GM21786 (cell line): ENCODE data around the gene A1BG.
"Not testable (repeated sequence)": the region's sequence is repeated elsewhere in the genome, so short reads cannot be mapped to it uniquely, and the experiment has no call there.

Experiments
- ATAC-seq: cut with Tn5 transposase; IDR thresholded peaks from one replicate; pipeline ENCODE4 v1.9.1; 2021; ENCODE audit not compliant: unreplicated experiment

The A1BG gene

DNA sequence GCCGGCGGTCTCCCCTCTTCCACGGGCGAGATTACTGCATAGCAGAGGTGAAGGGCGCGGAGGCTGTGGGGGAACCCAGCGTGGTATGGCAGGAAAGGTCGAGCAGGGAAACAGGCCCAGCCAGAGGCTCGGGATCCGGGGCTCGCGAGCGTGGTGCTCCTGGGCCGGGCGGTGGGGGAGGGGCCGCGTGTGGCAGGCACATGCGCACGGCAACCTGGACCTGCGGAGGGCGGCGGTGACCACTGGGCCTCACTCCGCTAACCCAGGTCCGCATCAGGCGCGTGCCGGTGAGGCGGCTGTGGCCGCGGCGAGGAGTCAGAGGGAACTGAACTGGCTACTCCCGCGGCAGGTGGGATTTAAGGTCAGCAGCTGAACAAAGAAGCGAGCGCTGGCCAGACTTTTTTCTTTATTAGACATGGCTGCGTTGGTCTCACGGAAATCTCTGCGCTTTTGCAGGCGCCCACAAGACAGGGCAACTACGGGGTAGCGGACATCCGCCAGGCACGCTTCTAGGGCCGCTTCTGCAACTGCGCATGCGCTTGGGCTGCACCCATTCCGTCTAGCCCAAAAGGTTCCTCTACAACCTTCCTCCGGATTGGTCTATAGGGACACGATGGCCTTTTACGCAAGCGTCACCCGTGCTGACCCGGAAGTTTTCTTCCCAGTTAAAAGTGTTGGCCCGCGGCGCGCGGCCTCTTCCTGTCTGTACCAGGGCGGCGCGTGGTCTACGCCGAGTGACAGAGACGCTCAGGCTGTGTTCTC, 33.5 kb upstream of the A1BG start, which contains the start of gene RPS5:
Gene RPS5 (plus strand): TSS at position 694 of the 762 bp plus-strand sequence. CDS start 869 bp downstream, outside the sequence.
- peak; percentile 92 for ATAC-seq

DNA sequence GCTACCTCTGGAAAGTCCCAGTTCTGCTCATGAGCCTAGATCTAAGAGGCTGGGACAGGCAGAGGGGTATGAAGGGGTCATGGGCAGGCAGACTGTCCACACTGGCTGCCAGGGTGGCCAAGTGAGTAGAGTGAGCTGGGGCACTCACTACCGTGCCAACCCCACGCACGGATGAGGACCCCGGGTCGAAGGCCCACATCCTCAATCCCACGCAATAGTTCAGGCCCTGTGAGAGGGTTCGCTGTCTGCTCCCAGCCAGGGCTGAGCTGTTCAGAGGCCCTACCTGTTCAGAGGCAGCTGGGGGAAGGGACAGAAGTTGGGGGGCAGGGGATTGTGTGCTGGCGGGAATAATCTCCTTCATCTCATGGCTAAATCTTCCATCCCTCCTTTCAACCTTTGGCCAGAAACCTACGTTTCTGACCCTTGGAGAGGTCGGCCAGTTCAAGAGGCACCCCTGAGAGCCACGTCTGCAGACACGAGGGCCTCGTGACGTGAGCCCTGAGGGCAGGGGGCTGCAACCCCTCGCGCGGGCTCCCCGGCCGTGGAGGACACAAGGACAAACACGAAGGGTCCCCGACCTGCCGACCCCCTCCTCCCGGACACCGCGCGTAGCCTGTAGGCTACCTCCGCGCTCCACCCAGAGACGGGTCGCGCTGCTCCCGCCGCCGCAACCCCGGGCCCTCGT, 32.7 kb upstream of the A1BG start:
- no peak for ATAC-seq

DNA sequence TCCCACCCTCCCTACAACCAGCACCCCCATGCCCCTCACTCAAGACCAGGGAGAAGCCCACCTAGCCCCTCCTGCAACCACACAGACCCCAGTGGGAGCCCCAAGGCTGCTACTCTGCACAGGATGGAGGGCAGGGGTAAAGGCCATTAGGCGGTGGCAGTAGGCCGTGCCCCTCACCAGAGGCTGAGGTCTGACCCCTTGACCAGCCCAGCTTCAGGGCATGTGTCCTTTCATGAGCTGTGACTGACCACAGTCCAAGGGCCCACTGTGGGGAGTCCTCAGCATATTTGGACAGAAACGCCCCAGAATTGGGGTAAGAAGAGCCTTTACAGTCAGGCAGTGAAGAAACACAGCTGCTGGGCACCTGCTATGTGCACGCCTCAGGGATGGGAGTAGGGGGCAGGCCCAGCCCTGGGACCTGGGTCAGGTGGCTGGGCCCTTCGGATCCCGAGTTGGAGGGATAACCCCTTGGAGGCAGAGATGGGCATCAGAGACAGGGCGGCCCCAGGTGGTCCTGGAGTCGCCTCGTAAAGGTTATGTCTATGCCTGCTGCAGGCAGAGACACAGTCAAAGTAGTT, 32.1 kb upstream of the A1BG start:
- ATAC-seq: no peak

DNA sequence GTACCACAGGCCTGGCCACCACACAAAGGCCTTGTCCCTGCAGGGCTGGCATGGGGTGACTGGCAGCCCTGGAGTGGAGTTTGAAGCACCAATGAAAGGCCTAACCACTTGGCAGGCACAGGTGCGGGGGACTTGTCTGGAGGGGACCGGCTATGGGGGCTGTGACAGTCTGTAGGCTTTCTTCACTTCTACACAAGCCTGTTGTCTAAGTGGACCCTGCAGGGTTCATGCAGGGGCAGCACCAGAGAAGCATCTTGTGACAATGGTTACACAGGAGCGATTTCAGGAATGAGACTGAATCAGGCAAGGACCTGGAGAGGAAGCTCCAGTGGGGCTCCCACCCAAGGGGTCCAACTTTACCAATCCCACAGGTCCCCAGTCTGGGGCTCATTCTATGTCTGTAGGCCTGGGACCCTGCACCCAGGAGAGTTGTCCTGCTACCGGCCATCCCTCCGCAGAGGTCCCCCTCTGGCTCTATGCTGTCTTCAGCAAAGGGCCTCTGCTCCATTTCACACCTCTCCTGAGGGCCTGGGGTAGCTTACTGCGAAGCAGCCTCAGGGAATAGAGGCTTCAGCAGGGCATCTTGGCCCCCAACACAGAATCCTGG, 29.8 kb upstream of the A1BG start:
- ATAC-seq: no peak

DNA sequence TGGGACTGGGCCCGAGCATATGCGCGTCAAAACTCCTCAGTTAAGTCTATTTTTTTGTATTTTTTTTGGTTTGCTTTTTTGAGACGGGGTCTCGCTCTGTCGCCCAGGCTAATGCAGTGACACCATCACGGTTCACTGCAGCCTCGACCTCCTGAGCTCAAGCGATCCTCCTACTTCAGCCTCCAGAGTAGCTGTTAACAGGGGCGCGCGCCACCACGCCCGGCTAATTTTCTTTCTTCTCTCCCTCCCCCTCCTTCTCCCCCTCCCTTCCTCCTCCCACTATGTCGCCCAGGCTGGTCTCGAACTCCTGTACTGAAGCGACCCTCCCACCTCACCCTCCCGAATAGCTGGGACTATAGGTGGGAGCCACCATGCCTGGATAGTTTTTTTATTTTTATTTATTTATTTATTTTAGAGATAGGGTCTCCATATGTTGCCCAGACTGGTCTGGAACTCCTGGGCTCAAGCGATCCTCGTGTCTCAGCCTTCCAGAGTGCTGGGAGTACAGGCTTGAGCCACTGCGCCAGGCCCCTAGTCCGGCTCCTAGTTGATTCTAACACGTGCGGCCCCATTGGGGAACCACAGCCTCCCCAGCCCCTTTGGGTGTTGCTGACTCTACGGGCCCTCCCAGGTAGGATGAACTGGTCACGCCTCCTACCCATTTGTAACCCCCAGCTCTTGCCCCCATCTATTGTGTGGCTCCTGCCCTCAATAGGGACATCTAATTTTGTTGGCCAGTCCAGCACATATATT, 28.3 kb upstream of the A1BG start:
- no peak for ATAC-seq

DNA sequence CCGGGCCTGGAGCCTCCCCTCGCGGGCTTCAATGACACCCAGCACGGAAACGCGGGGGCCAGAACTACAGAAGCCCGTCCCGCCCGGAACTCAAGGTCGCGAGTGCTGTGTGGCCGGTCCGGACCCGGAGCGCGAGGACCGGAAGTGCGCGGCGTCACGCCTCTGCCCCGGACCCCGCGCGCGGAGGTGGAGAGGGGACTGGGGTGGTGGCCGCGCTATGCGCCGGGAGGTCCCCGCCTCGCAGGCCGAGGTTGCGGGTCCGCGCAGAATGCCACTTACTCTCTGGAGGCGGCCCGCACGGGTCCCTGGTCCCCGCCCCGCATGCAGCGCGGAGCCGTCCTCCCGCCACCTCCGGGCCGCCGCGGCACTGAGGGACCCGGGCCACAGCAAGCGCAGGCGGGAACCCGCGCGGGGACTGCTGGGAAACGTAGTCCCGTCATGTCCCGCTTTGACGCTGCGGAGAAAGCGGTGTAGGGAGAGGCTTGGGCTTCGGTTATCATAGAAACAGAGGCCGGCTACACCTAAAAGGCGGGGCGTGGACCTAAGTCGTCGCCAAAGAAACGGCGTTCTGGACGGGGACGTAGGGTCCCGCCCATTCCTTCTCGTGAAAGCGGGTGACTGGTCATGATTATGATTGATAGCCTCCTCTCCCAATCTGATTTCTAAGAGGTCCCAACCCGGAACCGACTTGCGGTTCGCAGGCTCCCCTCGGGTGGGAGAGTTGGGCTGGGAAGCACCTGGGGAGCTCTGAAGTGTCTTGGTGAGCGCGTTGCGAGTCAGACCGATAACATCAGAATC, 27.6 kb upstream of the A1BG start, which contains the start of gene ZNF837:
Gene ZNF837 (minus strand): TSS at position 369 of the 798 bp plus-strand sequence. CDS start 11,698 bp downstream, outside the sequence.
- ATAC-seq: peak; percentile 84

DNA sequence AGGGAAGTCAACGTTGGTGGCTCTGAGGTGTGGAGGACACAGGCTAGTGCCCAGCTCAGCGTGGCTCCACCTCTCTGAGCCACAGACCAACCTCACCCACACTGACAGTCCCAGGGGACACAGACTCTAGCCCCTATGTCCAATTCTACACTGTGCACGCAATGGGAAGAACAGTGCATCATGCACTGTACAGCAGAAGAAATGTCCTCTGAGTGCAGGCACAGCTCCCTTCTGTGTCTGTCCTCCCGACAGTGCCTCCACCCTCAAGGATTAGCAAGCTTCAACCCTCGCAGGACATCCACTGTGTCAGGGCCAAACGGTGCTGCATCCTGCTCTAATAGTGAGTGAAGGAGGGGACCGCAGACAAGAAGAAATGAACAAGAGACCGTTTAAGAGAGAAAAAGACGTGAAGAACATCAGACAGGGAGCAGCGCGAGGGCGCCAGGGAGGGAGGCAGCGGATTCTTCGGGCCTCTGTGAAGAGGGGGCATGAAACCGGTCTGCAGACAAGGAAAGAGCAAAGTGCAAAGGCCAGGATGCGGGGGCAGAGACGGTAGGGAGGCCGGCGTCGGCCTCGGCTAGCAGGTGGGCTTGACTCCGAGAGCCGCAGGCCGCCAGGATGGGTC, 26.9 kb upstream of the A1BG start:
- no peak for ATAC-seq

DNA sequence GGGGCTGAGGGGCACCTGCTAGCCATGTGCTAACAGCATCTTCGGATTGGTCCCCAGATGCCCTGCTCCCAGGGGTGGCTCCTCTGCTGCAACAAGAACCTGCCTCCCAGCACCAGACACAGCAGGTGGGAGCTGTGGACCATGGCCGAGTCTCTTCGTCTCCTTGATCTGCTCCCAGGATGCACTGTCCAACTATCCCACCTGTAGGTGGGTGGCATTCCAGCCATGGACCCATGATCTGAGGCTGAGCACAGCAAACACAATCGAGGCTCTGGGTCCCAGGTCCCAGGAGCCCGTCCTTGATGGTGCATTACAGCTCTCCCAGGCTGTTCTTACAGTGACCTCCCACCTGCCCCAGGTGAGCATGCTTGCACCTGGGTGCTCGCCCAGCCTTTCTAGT, 26.0 kb upstream of the A1BG start:
- ATAC-seq: no peak

DNA sequence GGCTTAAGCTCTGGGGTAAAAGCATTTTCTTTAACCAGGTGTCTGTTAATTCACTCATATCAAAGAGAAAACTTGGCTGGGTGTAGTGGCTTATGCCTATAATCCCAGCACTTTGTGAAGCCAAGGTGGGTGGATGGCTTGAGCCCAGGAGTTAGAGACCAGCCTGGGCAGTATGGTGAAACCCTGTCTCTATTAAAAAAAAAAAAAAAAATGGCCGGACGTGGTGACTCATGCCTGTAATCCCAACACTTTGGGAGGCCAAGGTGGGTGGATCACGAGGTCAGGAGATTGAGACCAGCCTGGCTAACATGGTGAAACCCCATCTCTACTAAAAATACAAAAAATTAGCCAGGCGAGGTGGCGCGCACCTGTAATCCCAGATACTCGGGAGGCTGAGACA, 23.4 kb upstream of the A1BG start:
- not testable (repeated sequence) for ATAC-seq

DNA sequence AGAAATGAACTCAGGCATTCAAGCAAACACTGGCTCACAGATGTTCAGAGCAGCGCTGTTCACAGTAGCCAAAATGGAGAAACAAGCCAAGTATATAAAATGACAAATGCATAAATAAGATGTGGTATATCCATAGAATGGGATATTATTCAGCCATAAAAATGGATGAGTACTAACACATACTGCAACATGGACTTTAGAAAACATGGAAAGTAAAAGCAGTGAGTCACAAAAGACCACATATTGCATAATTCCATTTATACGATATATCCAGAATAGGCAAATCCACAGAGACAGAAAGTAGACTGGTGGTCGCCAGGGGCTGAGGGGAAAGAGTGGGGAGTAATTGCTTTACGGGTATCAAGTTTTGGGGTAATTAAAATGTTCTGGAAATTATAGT, 20.9 kb upstream of the A1BG start:
- ATAC-seq: no peak

DNA sequence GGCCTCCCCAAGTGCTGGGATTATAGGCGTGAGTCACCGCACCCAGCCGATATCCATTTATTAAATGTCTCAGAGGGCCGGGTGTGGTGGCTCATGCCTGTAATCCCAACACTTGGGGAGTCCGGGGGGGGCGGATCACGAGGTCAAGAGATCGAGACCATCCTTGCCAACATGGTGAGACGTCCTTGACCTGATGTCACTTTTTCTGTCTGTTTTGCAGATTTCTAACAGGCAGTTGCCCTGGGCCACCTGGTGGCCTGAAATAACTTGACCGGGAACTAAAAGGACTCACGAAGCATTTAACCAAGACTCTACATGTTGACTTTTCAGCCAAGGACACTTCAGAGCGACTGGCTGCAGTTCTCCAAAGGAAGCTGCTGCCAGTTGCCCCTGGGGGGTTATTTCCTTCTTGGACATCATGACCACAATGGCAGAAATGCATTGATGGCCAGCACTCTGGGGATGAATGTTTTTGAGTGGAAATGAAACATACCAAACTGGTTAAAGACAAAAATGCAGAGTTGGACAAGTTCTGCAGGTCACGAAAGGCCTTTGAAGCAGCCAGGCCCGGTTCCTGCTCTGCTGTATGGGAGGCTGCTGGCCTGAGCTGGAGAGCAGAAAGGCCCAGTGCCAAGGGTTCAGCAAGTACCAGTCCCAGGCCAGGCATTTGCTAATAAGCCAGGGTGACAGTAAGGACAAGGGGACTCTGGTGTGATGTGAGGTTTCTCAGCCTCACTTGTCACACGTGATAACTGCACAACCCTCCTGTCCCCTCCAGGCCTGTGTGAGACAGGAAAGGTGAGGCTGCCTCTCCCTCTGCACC, 19.2 kb upstream of the A1BG start:
- no peak for ATAC-seq

DNA sequence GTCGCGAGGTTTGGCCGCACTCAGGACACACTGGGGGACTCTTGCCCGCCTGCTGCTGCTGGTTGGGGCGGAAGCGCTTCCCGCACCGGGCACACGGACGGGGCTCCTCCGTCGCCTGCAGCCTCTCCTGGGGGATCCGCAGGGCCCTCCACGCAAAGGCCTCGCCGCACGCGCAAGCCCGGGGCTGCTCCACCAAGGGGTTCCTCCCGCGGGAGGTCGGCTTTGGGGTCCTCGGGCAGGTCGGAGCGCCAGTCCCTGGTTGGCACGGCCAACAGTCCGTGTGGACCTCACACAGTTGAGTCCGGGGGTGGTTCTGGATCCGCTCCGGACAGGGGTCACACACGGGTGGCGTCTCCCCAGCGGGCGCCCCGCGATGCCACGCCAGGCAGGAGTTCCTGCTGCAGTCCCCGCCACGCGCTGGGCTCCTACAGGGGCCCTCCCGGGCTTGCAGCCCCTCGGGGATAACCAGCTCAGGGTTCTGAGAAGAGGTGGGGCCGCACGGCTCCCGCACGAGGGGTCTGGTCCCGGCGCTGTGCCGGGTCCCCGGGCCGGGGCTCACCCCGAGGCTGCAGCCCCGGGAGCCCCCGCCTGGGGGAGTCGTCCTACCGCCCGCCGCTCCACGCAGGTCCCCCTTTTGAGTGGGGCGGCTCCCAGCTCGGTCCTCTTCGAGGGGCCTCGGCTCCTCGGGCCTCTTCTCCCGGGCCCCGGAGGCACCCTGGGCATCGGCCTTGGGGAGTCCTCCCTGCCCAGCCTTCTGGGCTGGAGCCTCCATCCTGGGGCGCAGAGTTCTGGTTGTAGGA, 15.5 kb upstream of the A1BG start:
- ATAC-seq: no peak

DNA sequence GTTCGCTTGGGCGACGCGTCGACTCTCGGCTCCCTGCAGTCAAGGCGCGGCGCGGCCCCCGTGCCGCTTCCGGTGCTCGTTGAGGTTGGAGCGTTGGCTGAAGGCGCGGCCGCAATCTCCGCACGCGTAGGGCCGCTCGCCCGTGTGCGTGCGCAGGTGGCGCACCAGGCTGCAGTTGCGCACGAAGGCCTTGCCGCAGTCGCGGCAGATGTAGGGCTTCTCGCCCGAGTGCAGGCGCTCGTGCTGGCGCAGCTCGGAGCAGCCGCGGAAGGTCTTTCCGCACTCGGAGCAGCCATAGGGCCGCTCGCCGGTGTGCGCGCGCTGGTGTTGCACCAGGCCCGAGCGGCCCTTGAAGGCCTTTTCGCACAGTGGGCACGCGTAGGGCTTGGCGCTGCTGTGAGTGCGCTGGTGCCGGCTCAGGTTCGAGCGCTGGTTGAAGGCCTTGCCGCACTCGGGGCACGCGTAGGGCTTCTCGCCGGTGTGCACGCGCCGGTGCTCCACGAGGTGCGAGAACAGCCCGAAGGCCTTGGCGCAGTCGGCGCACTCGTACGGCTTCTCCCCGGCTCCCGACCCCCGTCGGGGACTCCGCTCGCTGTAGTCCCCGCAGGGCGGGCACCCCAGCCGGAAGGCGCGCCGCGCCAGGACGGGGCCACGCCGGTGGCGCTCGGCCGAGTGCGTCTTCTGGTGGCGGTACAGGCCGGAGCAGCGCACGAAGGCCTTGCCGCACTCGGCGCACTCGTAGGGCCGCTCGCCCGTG, 14.6 kb upstream of the A1BG start:
- no peak for ATAC-seq

DNA sequence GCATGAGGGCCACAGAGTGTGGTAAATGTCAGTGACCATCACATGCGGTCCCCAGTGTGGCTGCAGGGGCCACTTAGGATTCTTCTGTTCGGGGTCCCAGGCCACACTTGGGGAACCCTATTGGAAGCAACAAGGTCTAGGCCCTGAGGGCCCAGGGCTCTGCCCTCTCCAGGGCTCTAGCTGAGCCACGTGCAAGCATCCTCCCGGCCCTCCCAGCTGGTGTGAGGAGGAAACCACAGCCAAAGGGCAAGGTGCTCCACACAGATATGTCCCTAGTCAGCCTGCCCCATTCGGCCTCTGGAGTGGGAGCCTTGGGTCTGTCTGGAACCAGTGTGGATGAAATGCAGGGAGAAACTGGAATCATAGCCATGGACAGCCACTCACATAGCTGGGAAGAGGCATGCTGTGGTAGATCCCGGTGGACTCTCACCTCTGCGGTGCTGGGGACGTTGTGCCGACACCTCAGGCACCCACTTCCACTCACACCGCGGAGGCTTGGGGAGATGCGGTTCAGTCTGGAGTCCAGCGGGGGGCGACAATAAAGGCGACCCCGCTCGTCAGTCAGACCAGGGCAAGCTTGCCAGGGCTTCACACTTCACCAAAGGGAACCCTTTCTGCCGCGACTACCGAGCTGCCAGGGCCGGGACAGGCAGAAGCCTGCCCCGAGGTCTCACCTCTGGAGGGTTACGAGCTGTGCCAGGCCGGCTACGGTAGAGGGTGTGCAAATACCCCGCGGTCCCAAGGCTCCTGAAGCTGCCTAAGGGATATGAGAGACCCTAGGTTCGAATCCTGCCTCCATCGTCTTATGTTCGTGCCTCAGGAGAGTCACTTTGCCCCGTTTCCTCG, 13.5 kb upstream of the A1BG start:
- ATAC-seq: no peak

DNA sequence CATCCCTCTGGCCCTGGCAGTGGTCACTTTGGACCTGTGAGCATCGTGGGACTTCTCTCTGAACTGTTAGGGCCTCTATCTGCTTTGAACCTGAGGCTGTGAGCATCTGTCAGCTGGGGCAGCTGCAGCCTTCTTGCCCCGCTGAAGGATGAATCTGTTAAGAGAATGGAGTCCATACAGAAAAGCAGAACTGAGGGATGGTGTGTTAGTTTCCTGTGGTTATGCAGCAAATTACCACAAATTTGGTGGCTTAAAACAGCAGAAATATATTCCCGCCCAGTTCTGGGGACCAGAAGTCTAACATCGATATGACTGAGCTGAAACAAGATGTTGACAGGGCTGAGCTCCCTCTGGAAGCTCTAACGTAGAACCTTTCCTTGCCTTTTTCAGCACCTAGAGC, 10.9 kb upstream of the A1BG start:
- no peak for ATAC-seq

DNA sequence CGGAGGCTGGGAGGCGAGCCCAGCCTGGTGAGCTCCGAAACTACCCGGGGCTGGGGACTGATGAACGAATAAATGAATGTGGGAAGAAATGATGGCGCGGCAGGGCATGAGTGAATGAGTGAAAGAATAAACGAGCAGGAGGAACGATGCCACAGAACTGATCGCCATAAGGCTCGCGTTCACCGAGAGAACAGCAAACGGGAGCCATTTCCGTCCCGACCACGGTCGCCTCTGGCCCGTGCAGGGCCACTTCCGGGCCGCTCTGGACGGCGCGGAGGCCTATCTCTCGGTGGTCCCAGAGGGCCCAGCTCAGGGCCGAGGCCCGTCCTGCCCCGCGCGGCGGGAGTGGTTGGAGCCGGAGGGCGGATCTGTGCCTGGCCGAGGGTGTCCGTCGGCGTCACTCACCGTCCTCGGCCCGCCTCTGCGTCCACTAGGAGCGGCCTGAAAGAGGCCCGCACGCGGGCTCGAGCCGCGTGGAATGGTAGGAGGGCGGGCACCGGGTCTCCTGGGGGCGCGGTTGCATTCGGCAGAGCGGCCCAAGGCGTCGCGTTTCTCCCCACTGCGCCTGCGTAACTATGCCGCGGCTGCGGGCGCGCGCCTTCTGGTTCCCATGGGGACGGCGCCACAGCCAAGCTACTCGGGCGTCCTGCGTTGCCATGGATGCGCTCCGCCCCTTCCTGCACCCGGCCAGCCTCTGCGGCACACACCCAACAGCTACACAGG, 9.1 kb upstream of the A1BG start, which contains the start of gene ZNF497:
Gene ZNF497 (minus strand): TSS at position 480 of the 723 bp plus-strand sequence. CDS start 5,116 bp downstream, outside the sequence.
- peak; percentile 87 for ATAC-seq
